Endothelial cell of umbilical vein (primary cell): ENCODE data around the gene LDLRAD4. TPM values are rescaled to one million over a fixed set of nuclear protein-coding genes. Genes with fewer than 3 reads are reported as not detected.

Experiments used
- BruUV-seq: library from RNA; stranded (reverse); fragments of 400-500 nt; replicated peaks from 2 replicates; lab custom pipeline; 2021; lab: Mats Ljungman, UMichigan
- CTCF ChIA-PET: fragments of 300-600, 350-600 bp; sonication (Branson Sonifier 250); formaldehyde crosslinking; loops from one replicate; lab custom pipeline; 2021; ENCODE audit warnings: antibody characterized with exemption, inconsistent platforms; lab: Charles Lee
- POLR2A ChIA-PET: fragments of 300-600, 350-600 bp; sonication (Branson Sonifier 250); formaldehyde crosslinking; loops from one replicate; lab custom pipeline; 2021; ENCODE audit warnings: antibody characterized with exemption, inconsistent platforms; lab: Charles Lee
- DNase-seq: peaks from one replicate; pipeline ENCODE4 v3.0.0-alpha.2; 2011; ENCODE audit warnings: low read depth, low spot score
- FAIRE-seq: peaks from 2 replicates; lab custom pipeline; 2011; peaks lifted over from hg19 to GRCh38; lab: Jason Lieb, UNC
- H2AFZ ChIP-seq: 2 replicates; pipeline ENCODE4 v1.6.0; 2012; ENCODE audit warnings: low read depth, low read length, control low read depth, inconsistent platforms
- H3K27ac ChIP-seq: 2 replicates; pipeline ENCODE4 v1.5.1; 2011; ENCODE audit warnings: low read depth, mild to moderate bottlenecking, control low read depth, low read length, moderate library complexity; ENCODE audit not compliant: insufficient read depth
- H3K27me3 ChIP-seq, 2 experiments: 2 replicates each; pipeline versions ENCODE4 v1.6.0 to v1.6.1; 2011; ENCODE audit warnings: low read length in 2 of 2, mixed read lengths in 1 of 2; ENCODE audit not compliant: control insufficient read depth in 2 of 2, insufficient read depth in 2 of 2
- H3K36me3 ChIP-seq, 2 experiments: 2 replicates in 1 of 2; 3 replicates in 1 of 2; pipeline ENCODE4 v1.5.1; 2011; ENCODE audit warnings: low read length in 2 of 2, mild to moderate bottlenecking in 1 of 2, moderate library complexity in 1 of 2; ENCODE audit not compliant: control insufficient read depth in 2 of 2, insufficient read depth in 2 of 2; ENCODE audit errors: extremely low read depth in 1 of 2
- H3K4me1 ChIP-seq: 3 replicates; pipeline ENCODE4 v1.5.1; 2011; ENCODE audit warnings: mild to moderate bottlenecking, low read length; ENCODE audit not compliant: control insufficient read depth, insufficient read depth; ENCODE audit errors: extremely low read depth
- H3K4me2 ChIP-seq: 2 replicates; pipeline ENCODE4 v1.6.1; 2011; ENCODE audit warnings: low read length, control low read depth, mixed read lengths; ENCODE audit not compliant: insufficient read depth
- H3K4me3 ChIP-seq, 3 experiments: fragments of 200-600 bp in 1 of 3; sonication (generic), shearing (Covaris generic) in 1 of 3; replicated peaks in 1 of 3; 2 replicates each; pipeline ENCODE4 v1.5.1; 2011 to 2016; ENCODE audit warnings: control low read depth in 3 of 3, low read length in 3 of 3, mild to moderate bottlenecking in 2 of 3, inconsistent platforms in 1 of 3, low read depth in 1 of 3, moderate library complexity in 1 of 3; ENCODE audit not compliant: insufficient read depth in 1 of 3
- H3K79me2 ChIP-seq: 2 replicates; pipeline ENCODE4 v1.6.0; 2012; ENCODE audit warnings: low read length, inconsistent platforms; ENCODE audit not compliant: control insufficient read depth, insufficient read depth
- H3K9ac ChIP-seq: replicated peaks from 2 replicates; pipeline ENCODE3; 2011; ENCODE audit warnings: low read length, control low read depth; ENCODE audit not compliant: insufficient read depth; ENCODE audit errors: extremely low read depth
- H3K9me1 ChIP-seq: replicated peaks from 3 replicates; pipeline ENCODE4 v1.6.0; 2011; ENCODE audit warnings: mild to moderate bottlenecking, low read length; ENCODE audit not compliant: control insufficient read depth, insufficient read depth; ENCODE audit errors: extremely low read depth
- H3K9me3 ChIP-seq: replicated peaks from 2 replicates; pipeline ENCODE4 v1.5.1; 2012; ENCODE audit warnings: low read length, inconsistent platforms; ENCODE audit not compliant: control insufficient read depth, insufficient read depth
- H4K20me1 ChIP-seq: replicated peaks from 2 replicates; pipeline ENCODE3; 2011; ENCODE audit warnings: mild to moderate bottlenecking, low read length; ENCODE audit not compliant: control insufficient read depth, insufficient read depth; ENCODE audit errors: extremely low read depth
- CTCF ChIP-seq, 2 donors: IDR thresholded peaks; 1 replicate in 1 of 2; 2 replicates in 1 of 2; pipeline ENCODE4 v1.5.1; 2011; ENCODE audit warnings: low read length in 2 of 2, mild to moderate bottlenecking in 2 of 2, moderate library complexity in 2 of 2, control low read depth in 1 of 2, inconsistent platforms in 1 of 2, low read depth in 1 of 2; ENCODE audit not compliant: insufficient read depth in 1 of 2; ENCODE audit errors: extremely low read depth in 1 of 2
- EZH2 ChIP-seq: IDR thresholded peaks from 2 replicates; pipeline ENCODE4 v1.6.1; 2012; ENCODE audit warnings: borderline replicate concordance, low read depth, mild to moderate bottlenecking, moderate library complexity, low read length, inconsistent platforms; ENCODE audit not compliant: severe bottlenecking
- FOS ChIP-seq: IDR thresholded peaks from 2 replicates; pipeline ENCODE4 v1.6.1; 2011; ENCODE audit warnings: mild to moderate bottlenecking, low read length, moderate library complexity, borderline replicate concordance; ENCODE audit not compliant: insufficient read depth
- GATA2 ChIP-seq: IDR thresholded peaks from 2 replicates; pipeline ENCODE4 v1.7.0; 2011; ENCODE audit warnings: low read depth, mild to moderate bottlenecking, moderate library complexity, mixed read lengths, low read length; ENCODE audit not compliant: insufficient read length, insufficient read depth
- JUN ChIP-seq: IDR thresholded peaks from 2 replicates; pipeline ENCODE4 v1.6.1; 2011; ENCODE audit warnings: borderline replicate concordance, low read depth; ENCODE audit not compliant: insufficient read length, insufficient read depth
- MYC ChIP-seq: IDR thresholded peaks from one replicate; pipeline ENCODE4 v1.6.1; 2011; ENCODE audit warnings: mild to moderate bottlenecking, low read depth, low read length
- POLR2A ChIP-seq: IDR thresholded peaks from 2 replicates; pipeline ENCODE4 v1.6.1; 2012; ENCODE audit warnings: low read depth, mild to moderate bottlenecking, control low read depth, low read length
- POLR2AphosphoS5 ChIP-seq: IDR thresholded peaks from 2 replicates; pipeline ENCODE4 v1.6.1; 2012; ENCODE audit warnings: low read depth, mild to moderate bottlenecking, control low read depth, low read length, moderate library complexity; ENCODE audit not compliant: insufficient read depth
- dilution Hi-C: fragments of 300-500 bp; cut with MboI; formaldehyde crosslinking; loops from one replicate; pipeline ENCODE4 v1.15.0; 2019; ENCODE audit warnings: low sequenced_read_pairs; ENCODE audit not compliant: extremely low pct_ligation_motif_present
- intact Hi-C: fragments of 100-400 bp; cut with micrococcal nuclease; formaldehyde crosslinking; loops from one replicate; pipeline ENCODE4 v1.10.0; 2022
- polyA plus RNA-seq, 4 experiments: library from polyadenylated mRNA; depleted of rRNA in 3 of 4; stranded (reverse) in 3 of 4; unstranded in 1 of 4; fragments of >200 nt; gene quantifications; 2 replicates each; pipeline versions ENCODE4 v1.2.1 to v1.2.3, GENCODE V29; 2011 to 2012; ENCODE audit warnings: missing spikeins in 1 of 4
- total RNA-seq: library from RNA; stranded (reverse); gene quantifications from 2 replicates; pipeline ENCODE4 v1.2.3, GENCODE V29; 2021
- TF ChIP-seq, protein P1 (sequence below): IDR thresholded peaks from 2 replicates; pipeline ENCODE4 v1.6.1; 2011; ENCODE audit not compliant: insufficient read depth, insufficient read length

LDLRAD4 gene
- total and polyA plus RNA-seq, 2 donors (not counting 3 experiments of a cell fraction or from before 2014, with no cell fraction given): 5.2 to 6.5 TPM

DNA sequence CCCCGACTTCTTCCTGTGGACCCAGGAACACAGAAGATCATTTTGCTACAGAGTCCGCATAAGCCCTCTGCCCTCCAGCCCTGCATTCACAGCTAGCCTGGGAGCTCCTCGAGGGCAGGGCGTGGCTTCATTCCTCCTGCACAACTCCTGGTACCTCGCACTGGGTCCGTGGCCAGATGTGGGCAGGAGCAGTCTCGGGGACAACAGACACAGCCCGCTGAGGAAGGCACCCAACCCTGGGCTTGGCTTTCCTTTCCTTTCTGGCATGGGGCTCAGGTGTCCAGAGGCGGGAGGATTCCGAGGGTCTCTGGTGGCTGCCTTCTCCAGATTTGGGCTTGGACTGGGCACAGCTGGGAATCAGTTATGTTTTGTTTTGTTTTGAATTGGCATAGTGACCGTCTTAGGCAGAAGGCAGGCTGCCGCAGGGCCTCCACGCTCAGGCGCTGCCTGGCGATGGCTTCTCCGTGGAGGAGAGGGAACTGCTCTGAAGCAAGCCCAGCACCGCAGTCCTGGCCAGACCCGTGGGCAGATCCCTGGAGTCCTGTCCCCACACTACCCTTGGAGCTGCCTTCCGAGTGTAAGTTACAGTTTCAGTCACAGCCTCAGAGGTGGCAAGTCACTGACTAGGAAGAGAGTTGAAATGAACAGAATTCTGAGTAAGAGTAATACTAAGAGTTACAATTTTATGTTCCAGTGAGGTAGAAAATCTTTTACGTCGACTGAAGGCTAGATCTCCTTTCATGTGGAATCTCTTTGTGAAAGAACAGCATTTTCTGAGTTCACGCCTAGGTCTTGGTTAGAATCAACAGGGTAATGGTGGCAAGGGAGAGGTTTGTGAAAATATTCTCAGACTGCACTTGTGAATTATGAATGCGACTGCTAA is 47.9 kb downstream of the LDLRAD4 start:
- BruUV-seq: no TSS peak
- CTCF ChIA-PET: interaction anchor here (1.1 to 2.0 kb wide), 2 partner anchors 47 to 264 kb away, joined by 4 to 5 read pairs; no protein-coding TSS in a partner anchor
- H3K9ac ChIP-seq: no peak overlapping the region
- no peak overlapping the region for H3K4me3 ChIP-seq
- POLR2A ChIA-PET: no interaction called here
- H3K9me3 ChIP-seq: no peaks in the 10 kb centered on the region
- DNase-seq (no peak), FAIRE-seq (no peak)
- H2AFZ ChIP-seq: no peak overlapping the region
- H3K4me1 ChIP-seq: peaks cover 18% of the 10 kb centered on the region
- TF ChIP-seq POLR2A (no peak), EZH2 (no peak), JUN (no peak), GATA2 (no peak), CTCF (IDR thresholded peaks at IDR 0.05; ENCODE audit: extremely low read depth in 1 of 2, insufficient read depth in 1 of 2, low read depth in 1 of 2, low read length in 2 of 2) (no peak), POLR2AphosphoS5 (no peak), MYC (no peak), FOS (no peak)
- TF ChIP-seq, protein P1, sequence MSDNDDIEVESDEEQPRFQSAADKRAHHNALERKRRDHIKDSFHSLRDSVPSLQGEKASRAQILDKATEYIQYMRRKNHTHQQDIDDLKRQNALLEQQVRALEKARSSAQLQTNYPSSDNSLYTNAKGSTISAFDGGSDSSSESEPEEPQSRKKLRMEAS: no peak
- no peaks in the 10 kb centered on the region for H4K20me1 ChIP-seq
- dilution Hi-C loops (no loop called here), intact Hi-C loops (loop anchor here (10.0 kb wide), 1 partner anchor 198 kb away; no protein-coding TSS in a partner anchor)
- H3K36me3 ChIP-seq: no peaks in the 10 kb centered on the region
- H3K4me2 ChIP-seq: no peak overlapping the region
- H3K27ac ChIP-seq: no peak overlapping the region
- no peaks in the 10 kb centered on the region for H3K9me1 ChIP-seq
- H3K79me2 ChIP-seq: no peaks in the 10 kb centered on the region
- H3K27me3 ChIP-seq: peaks cover 0 to 4% of the 10 kb centered on the region in 2 experiments
